ENCODE data around the gene ERCC4.

The ERCC4 gene

GRCh38 chr16:13909872-13910303 lies 10.1 kb upstream of the ERCC4 start:
- in situ Hi-C loops (cut with HindIII; ENCODE audit: low sequenced_read_pairs): no loop called here

DNA sequence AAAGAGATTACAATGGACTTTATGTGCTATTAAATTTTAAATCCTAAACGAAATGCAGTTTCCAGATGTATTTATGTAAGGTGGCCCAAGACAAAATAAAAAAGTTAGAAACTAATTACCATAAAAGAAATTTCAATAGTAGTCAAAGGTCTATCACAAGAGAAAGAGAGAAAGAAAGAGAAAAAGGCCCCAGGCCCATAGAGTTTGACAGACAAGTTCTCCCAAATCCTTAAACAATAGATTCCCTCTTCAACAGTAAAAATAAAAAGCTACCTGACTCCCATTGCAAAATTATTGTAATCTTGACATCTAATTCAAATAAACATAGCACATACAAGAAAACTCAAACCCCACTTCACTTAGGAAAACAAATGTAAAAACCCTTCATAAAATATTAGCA lies 8.6 kb upstream of the ERCC4 start:
- in situ Hi-C loops (cut with HindIII; ENCODE audit: low sequenced_read_pairs): no loop called here

- in situ Hi-C loops (cut with HindIII; ENCODE audit: low sequenced_read_pairs): no loop called here
Measured at GRCh38 chr16:13911871-13912270, 8.1 kb upstream of the ERCC4 start.

GRCh38 chr16:13912891-13913290 lies 7.1 kb upstream of the ERCC4 start:
- in situ Hi-C loops (cut with HindIII; ENCODE audit: low sequenced_read_pairs): no loop called here

- in situ Hi-C loops (cut with HindIII; ENCODE audit: low sequenced_read_pairs): no loop called here
Measured at GRCh38 chr16:13913374-13914292, 6.3 kb upstream of the ERCC4 start.

- in situ Hi-C loops (cut with HindIII; ENCODE audit: low sequenced_read_pairs): no loop called here
Measured at GRCh38 chr16:13915033-13915635, 4.8 kb upstream of the ERCC4 start.

DNA sequence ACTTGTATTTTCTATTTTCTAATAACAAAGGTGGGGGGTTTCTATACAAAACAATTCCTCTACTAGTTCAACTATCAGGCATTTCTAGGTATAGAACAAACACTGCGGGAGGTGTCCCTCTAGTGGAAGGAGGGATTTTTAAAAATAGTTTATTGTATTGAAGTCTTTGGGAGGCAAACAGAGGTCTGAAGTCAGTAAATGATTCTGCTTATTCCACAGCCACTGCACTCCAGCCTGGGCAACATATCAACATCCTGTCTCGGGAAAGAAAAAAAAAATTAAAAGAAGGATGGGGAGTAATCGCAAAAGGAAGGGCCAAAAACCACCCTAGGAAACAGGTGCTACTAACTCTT lies 648 bp upstream of the ERCC4 start:
- in situ Hi-C loops (cut with HindIII; ENCODE audit: low sequenced_read_pairs): no loop called here

DNA sequence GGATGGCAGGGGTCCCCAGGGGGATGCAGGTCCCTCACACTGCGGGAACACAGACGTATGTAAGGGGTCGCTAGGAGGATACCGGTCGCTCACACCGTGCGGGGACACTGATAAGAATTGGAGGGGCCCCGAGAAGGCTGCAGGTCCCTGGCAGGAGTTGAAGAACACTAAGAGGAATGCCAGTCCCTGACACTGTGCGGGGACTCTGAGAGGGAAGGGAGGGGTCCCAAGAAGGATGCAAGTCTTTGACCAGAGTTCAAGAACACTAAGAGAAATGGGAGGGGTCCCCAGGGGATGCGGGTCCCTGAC lies 510 bp downstream of the ERCC4 start:
- in situ Hi-C loops (cut with HindIII; ENCODE audit: low sequenced_read_pairs): no loop called here

DNA sequence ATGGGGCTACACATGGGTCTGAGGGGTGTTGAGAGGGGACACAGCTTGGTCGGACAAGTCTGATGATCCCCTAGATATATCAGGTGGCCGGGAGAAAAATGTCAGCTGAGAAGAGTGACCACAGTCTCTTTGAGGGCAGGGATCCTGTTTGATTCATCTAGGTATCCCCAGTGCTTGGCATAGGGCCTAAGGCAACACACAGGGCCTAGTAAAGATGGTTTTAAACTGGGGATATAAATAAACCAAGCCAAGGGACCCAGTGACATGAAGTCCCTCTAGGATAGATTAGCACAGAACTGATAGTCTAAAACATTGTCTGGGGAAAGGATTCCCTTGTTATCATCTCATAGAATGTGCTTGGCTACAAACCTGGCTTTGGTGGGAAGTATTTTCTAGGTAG lies 1.4 kb downstream of the ERCC4 start:
- in situ Hi-C loops (cut with HindIII; ENCODE audit: low sequenced_read_pairs): no loop called here

GRCh38 chr16:13923703-13924298 lies 3.8 kb downstream of the ERCC4 start:
- in situ Hi-C loops (cut with HindIII; ENCODE audit: low sequenced_read_pairs): no loop called here

- in situ Hi-C loops (cut with HindIII; ENCODE audit: low sequenced_read_pairs): no loop called here
Measured at GRCh38 chr16:13926464-13926863, 6.5 kb downstream of the ERCC4 start.

DNA sequence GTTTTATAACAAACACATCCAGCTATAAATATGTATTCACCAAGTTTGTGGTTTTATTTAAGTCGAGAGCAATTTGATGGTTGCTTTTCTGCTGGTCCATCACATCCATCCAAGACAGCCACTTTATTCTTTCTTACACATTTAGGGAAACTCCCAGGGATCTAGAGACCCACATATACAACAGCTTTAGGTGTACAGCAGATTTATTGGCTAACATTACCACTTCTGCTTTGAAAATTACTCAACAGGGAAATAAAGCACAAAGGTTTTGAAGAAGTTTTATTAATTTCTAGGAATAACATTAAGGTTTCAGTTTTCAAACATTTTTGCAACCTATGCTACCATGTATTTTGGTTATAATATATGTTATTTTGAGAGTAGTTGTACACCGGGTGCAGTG lies 6.9 kb downstream of the ERCC4 start:
- in situ Hi-C loops (cut with HindIII; ENCODE audit: low sequenced_read_pairs): no loop called here

- in situ Hi-C loops (cut with HindIII; ENCODE audit: low sequenced_read_pairs): no loop called here
Measured at GRCh38 chr16:13928646-13929045, 8.7 kb downstream of the ERCC4 start.

DNA sequence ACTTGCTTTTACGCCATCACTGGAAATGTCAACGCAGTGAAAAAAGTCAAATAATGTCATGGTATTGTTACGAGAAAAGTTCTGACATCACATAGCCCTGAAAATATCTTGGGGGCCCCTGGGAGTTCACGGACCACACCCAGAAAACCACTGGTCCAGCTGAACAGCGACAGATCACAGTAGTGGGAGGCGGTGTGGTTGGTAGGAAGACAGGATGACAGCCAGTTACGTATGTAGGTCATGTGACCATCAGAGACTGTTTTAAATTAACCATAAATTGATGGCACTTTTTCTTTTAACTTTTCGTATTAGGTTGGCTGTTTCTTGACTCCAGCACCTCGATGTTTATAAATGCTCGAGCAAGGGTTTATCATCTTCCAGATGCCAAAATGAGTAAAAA lies 11.9 kb downstream of the ERCC4 start:
- in situ Hi-C loops (cut with HindIII; ENCODE audit: low sequenced_read_pairs): loop anchor here (10.0 kb wide), 2 partner anchors 283 to 313 kb away; no protein-coding TSS in a partner anchor

- in situ Hi-C loops (cut with HindIII; ENCODE audit: low sequenced_read_pairs): loop anchor here (10.0 kb wide), 2 partner anchors 279 to 309 kb away; no protein-coding TSS in a partner anchor
Measured at GRCh38 chr16:13935408-13935807, 15.5 kb downstream of the ERCC4 start.

DNA sequence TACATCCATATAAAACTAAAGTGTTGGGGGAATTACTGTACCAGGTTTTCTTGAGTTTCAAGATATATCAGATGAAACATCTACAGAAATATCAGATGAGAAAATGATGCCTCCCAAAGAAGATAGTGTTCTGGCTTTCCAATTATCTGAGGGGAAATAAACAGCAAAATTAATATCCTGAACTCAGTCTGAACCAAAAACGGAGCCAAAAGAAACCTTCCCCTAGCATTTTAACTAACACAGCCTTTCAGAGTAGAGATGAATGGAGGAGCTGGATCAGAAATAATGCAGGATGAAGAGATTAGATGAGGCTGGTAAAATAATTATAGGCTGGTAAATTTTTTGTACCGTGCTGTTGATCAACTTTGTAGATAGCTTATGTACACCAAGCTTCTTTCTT lies 16.2 kb downstream of the ERCC4 start:
- in situ Hi-C loops (cut with HindIII; ENCODE audit: low sequenced_read_pairs): loop anchor here (10.0 kb wide), 2 partner anchors 279 to 309 kb away; no protein-coding TSS in a partner anchor

- in situ Hi-C loops (cut with HindIII; ENCODE audit: low sequenced_read_pairs): loop anchor here (10.0 kb wide), 2 partner anchors 278 to 308 kb away; no protein-coding TSS in a partner anchor
Measured at GRCh38 chr16:13936596-13937081, 16.7 kb downstream of the ERCC4 start.

DNA sequence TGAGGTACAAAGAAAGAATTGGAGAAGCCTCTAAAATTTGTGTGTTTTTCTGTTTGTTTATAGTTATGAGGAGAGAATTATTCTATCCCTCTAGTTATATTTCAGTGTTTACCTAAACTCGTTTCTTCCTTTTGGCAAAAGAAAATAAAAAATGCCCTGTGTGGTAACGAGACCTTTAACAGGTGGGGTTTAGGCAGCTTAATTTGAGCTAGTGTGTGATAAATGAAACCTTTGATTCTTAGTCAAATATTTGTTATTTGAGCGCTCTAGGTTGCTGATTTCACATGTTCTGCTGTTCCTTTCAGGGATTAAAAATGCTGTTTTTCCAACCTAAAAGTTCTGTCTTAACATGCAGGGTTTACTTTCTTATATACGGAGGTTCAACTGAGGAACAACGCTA lies 17.5 kb downstream of the ERCC4 start:
- in situ Hi-C loops (cut with HindIII; ENCODE audit: low sequenced_read_pairs): loop anchor here (10.0 kb wide), 2 partner anchors 277 to 307 kb away; no protein-coding TSS in a partner anchor

- in situ Hi-C loops (cut with HindIII; ENCODE audit: low sequenced_read_pairs): loop anchor here (10.0 kb wide), 2 partner anchors 276 to 306 kb away; no protein-coding TSS in a partner anchor
Measured at GRCh38 chr16:13938480-13938879, 18.5 kb downstream of the ERCC4 start.

- in situ Hi-C loops (cut with HindIII; ENCODE audit: low sequenced_read_pairs): loop anchor here (10.0 kb wide), 2 partner anchors 275 to 305 kb away; no protein-coding TSS in a partner anchor
Measured at GRCh38 chr16:13939821-13940220, 19.9 kb downstream of the ERCC4 start.

GRCh38 chr16:13940397-13940933 lies 20.5 kb downstream of the ERCC4 start:
- in situ Hi-C loops (cut with HindIII; ENCODE audit: low sequenced_read_pairs): no loop called here

Measured in endothelial cell of hepatic sinusoid (primary cell).